SU-DHL-6 (cell line): ENCODE measurements around the gene PDE4B.

Source experiments
- EZH2phosphoT487 ChIP-seq: fragments of 200-600 bp; sonication (generic), shearing (Covaris generic); conservative IDR thresholded peaks from 2 replicates; pipeline ENCODE4 v1.6.1; 2018; ENCODE audit warnings: mild to moderate bottlenecking, antibody characterized with exemption, low read length, moderate library complexity, mixed read lengths
- TF ChIP-seq, protein P1 (sequence below): fragments of 200-600 bp; sonication (generic); IDR thresholded peaks from one replicate; pipeline ENCODE4 v1.5.1; 2017; ENCODE audit warnings: antibody characterized with exemption, mild to moderate bottlenecking, low read length, moderate library complexity; ENCODE audit not compliant: insufficient read depth, poor library complexity, severe bottlenecking

DNA sequence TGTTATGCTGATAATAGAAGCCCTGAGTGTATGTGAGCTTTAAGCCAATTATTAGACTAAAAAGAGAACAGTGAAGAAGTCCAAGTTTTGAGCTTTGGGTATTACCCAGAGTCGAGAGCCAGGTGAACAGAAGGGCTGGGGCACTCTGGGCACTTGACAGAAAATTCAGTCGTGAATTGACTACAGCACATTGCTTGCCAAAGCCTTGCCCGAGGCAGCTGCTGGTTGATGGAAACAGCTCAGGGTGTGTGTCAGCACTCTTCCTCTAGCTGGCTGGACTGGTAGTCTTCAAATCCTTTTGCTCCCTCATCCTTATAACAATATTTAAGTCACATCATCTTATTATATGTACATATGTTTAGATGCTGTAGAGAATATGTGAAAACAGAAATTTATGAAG lies 21.3 kb downstream of the PDE4B start:
- TF ChIP-seq, protein P1, sequence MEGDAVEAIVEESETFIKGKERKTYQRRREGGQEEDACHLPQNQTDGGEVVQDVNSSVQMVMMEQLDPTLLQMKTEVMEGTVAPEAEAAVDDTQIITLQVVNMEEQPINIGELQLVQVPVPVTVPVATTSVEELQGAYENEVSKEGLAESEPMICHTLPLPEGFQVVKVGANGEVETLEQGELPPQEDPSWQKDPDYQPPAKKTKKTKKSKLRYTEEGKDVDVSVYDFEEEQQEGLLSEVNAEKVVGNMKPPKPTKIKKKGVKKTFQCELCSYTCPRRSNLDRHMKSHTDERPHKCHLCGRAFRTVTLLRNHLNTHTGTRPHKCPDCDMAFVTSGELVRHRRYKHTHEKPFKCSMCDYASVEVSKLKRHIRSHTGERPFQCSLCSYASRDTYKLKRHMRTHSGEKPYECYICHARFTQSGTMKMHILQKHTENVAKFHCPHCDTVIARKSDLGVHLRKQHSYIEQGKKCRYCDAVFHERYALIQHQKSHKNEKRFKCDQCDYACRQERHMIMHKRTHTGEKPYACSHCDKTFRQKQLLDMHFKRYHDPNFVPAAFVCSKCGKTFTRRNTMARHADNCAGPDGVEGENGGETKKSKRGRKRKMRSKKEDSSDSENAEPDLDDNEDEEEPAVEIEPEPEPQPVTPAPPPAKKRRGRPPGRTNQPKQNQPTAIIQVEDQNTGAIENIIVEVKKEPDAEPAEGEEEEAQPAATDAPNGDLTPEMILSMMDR, result no peak
- TF ChIP-seq EZH2phosphoT487, result no peak
